Astrocyte (in vitro differentiated cells and primary cell): ENCODE data around the gene SHROOM2.

Source experiments
- CTCF ChIP-seq: IDR thresholded peaks from 2 replicates; pipeline ENCODE4 v1.5.1; 2011; ENCODE audit warnings: low read depth, mild to moderate bottlenecking, inconsistent platforms, low read length, moderate library complexity; ENCODE audit not compliant: insufficient read depth
- EZH2 ChIP-seq: IDR thresholded peaks from 2 replicates; pipeline ENCODE4 v1.6.1; 2012; ENCODE audit warnings: mild to moderate bottlenecking, low read length, inconsistent platforms; ENCODE audit not compliant: insufficient read depth

GRCh38 chrX:9917861-9918260, 131.6 kb downstream of the SHROOM2 start:
- TF ChIP-seq CTCF (no peak), EZH2 (no peak)
